HepG2 (cell line): ENCODE measurements around the gene ZNF786. TPM values are rescaled to one million over a fixed set of nuclear protein-coding genes. Genes with fewer than 3 reads are reported as not detected.
A peak's percentile ranks its signal among the peaks of the same experiment; 100 is the strongest.

Experiments used
- GABPA ChIP-seq, 2 experiments: IDR thresholded peaks; 2 replicates each; pipeline ENCODE4 v1.6.1; 2011 to 2016; ENCODE audit warnings: low read depth in 2 of 2, low read length in 1 of 2, missing biosample characterization in 1 of 2, missing genetic modification characterization in 1 of 2
- HDAC1 ChIP-seq: sonication (generic); formaldehyde crosslinking; IDR thresholded peaks from 2 replicates; pipeline ENCODE4 v1.5.1; 2020; ENCODE audit warnings: mild to moderate bottlenecking, missing genetic modification reagents
- HNF4G ChIP-seq, 2 experiments: sonication (generic) in 1 of 2; formaldehyde crosslinking in 1 of 2; IDR thresholded peaks; 2 replicates each; pipeline versions ENCODE4 v1.4.0 to v1.6.1; 2011 to 2020; ENCODE audit warnings: borderline replicate concordance in 2 of 2, low read depth in 2 of 2, mild to moderate bottlenecking in 2 of 2, low read length in 1 of 2, missing genetic modification reagents in 1 of 2, moderate library complexity in 1 of 2
- HOXA3 ChIP-seq: sonication (generic); formaldehyde crosslinking; IDR thresholded peaks from 2 replicates; pipeline ENCODE4 v1.5.0; 2020; ENCODE audit warnings: missing genetic modification reagents
- MTA1 ChIP-seq: sonication (generic); formaldehyde crosslinking; IDR thresholded peaks from 2 replicates; pipeline ENCODE4 v1.4.0; 2020; ENCODE audit warnings: missing genetic modification reagents, mild to moderate bottlenecking, borderline replicate concordance
- NR2F6 ChIP-seq, 2 experiments: IDR thresholded peaks; 2 replicates each; pipeline ENCODE4 v1.6.1; 2016; ENCODE audit warnings: antibody characterized with exemption in 1 of 2, mild to moderate bottlenecking in 1 of 2
- SCMH1 ChIP-seq: sonication (generic); formaldehyde crosslinking; IDR thresholded peaks from 2 replicates; pipeline ENCODE4 v1.9.0; 2021; ENCODE audit warnings: missing genetic modification reagents, mild to moderate bottlenecking, borderline replicate concordance
- TMF1 ChIP-seq: sonication (generic); formaldehyde crosslinking; IDR thresholded peaks from 2 replicates; pipeline ENCODE4 v1.8.1; 2022; ENCODE audit warnings: low read depth, missing genetic modification reagents
- ZNF121 ChIP-seq: sonication (generic); formaldehyde crosslinking; IDR thresholded peaks from 2 replicates; pipeline ENCODE4 v1.5.0; 2020; ENCODE audit warnings: mild to moderate bottlenecking, missing genetic modification reagents
- ZNF546 ChIP-seq: sonication (generic); formaldehyde crosslinking; conservative IDR thresholded peaks from 2 replicates; pipeline ENCODE4 v1.8.1; 2023; ENCODE audit warnings: mild to moderate bottlenecking, missing genetic modification reagents
- ZNF678 ChIP-seq: sonication (generic); formaldehyde crosslinking; IDR thresholded peaks from 2 replicates; pipeline ENCODE4 v1.4.0; 2020; ENCODE audit warnings: mild to moderate bottlenecking, missing genetic modification reagents
- ZNF850 ChIP-seq: sonication (generic); formaldehyde crosslinking; conservative IDR thresholded peaks from 2 replicates; pipeline ENCODE4 v1.9.0; 2021; ENCODE audit warnings: mild to moderate bottlenecking, missing genetic modification reagents
- polyA plus RNA-seq, 8 experiments: library from polyadenylated mRNA; depleted of rRNA in 3 of 8; stranded (reverse) in 7 of 8; unstranded in 1 of 8; fragments of >200 nt; fragmentation: Illumina TruSeq in 4 of 8; extraction: Trizol in 4 of 8; gene quantifications; 2 replicates each; pipeline versions ENCODE4 v1.2.1 to v1.2.3, GENCODE V29; 2011 to 2016; ENCODE audit warnings: low read depth in 4 of 8, missing spikeins in 1 of 8, mixed read lengths in 1 of 8; ENCODE audit not compliant: insufficient read depth in 1 of 8
- total RNA-seq, 5 experiments: library from RNA; depleted of rRNA; stranded (reverse); fragments of >200 nt; fragmentation: Illumina TruSeq; extraction: Trizol; gene quantifications; 2 replicates each; pipeline ENCODE4 v1.2.3, GENCODE V29; 2016; ENCODE audit warnings: low read depth in 1 of 5
- TF ChIP-seq, protein P1 (sequence below): sonication (generic); formaldehyde crosslinking; IDR thresholded peaks from 2 replicates; pipeline ENCODE4 v1.8.1; 2022; ENCODE audit warnings: low read depth, mild to moderate bottlenecking, missing genetic modification reagents
- TF ChIP-seq, protein P2 (sequence below): sonication (generic); formaldehyde crosslinking; IDR thresholded peaks from 2 replicates; pipeline ENCODE4 v1.5.0; 2020; ENCODE audit warnings: mild to moderate bottlenecking, missing genetic modification reagents, borderline replicate concordance
- TF ChIP-seq, protein P3 (sequence below): sonication (generic); formaldehyde crosslinking; IDR thresholded peaks from 2 replicates; pipeline ENCODE4 v1.4.0; 2020; ENCODE audit warnings: mild to moderate bottlenecking, missing genetic modification reagents, borderline replicate concordance

ZNF786 gene
- total and polyA plus RNA-seq, 2 of the 13 experiments (the other 11 are each of a cell fraction or from before 2014, with no cell fraction given), result 2.0 to 4.0 TPM

DNA sequence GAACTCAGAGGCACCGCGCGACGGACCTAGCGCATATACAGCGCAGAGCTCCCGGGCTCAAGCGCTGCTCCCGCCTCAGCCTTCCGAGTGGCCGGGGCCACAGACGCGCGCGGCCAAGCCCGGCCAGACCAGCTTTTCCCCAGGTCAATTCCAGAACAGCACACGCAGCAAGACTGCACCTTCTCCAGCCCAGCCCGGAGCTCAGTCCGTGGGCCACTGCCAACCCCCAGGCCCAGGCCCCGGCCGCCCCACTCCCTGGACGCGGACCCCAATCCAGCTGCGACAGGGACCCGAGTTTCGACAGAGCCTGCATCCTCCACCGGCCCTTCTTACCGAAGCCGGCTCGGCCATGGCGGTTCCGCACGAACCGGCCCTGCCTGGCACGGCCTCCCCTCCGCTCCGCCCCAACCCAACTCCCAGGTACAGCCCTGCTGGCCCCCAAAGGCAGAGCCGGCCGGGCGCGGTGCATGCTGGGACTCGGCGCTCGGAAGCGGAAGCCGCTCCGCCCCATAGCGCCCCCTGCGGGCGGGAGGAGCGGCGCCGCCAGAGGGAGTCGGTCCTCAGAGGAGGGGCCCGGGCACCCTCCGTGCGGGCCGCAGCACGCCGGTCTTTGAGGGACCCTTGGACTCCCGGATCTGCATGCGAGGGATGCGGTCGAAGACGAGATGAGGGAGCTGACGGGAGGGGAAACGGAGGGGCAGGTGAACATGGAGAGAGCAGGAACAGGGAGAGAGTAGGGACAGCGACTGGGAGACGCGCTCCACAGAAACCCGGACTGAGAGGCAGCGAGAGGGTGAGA, 35.5 kb upstream of the ZNF786 start, which contains the start of gene ZNF425 (continued):
- TF ChIP-seq, protein P1, sequence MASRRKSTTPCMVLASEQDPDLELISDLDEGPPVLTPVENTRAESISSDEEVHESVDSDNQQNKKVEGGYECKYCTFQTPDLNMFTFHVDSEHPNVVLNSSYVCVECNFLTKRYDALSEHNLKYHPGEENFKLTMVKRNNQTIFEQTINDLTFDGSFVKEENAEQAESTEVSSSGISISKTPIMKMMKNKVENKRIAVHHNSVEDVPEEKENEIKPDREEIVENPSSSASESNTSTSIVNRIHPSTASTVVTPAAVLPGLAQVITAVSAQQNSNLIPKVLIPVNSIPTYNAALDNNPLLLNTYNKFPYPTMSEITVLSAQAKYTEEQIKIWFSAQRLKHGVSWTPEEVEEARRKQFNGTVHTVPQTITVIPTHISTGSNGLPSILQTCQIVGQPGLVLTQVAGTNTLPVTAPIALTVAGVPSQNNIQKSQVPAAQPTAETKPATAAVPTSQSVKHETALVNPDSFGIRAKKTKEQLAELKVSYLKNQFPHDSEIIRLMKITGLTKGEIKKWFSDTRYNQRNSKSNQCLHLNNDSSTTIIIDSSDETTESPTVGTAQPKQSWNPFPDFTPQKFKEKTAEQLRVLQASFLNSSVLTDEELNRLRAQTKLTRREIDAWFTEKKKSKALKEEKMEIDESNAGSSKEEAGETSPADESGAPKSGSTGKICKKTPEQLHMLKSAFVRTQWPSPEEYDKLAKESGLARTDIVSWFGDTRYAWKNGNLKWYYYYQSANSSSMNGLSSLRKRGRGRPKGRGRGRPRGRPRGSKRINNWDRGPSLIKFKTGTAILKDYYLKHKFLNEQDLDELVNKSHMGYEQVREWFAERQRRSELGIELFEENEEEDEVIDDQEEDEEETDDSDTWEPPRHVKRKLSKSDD (CRISPR knock-in tag), result peak; percentile 69; the same call in 1 of the 2 replicates
- peak; percentile 96 for TF ChIP-seq HDAC1
- TF ChIP-seq, protein P2, sequence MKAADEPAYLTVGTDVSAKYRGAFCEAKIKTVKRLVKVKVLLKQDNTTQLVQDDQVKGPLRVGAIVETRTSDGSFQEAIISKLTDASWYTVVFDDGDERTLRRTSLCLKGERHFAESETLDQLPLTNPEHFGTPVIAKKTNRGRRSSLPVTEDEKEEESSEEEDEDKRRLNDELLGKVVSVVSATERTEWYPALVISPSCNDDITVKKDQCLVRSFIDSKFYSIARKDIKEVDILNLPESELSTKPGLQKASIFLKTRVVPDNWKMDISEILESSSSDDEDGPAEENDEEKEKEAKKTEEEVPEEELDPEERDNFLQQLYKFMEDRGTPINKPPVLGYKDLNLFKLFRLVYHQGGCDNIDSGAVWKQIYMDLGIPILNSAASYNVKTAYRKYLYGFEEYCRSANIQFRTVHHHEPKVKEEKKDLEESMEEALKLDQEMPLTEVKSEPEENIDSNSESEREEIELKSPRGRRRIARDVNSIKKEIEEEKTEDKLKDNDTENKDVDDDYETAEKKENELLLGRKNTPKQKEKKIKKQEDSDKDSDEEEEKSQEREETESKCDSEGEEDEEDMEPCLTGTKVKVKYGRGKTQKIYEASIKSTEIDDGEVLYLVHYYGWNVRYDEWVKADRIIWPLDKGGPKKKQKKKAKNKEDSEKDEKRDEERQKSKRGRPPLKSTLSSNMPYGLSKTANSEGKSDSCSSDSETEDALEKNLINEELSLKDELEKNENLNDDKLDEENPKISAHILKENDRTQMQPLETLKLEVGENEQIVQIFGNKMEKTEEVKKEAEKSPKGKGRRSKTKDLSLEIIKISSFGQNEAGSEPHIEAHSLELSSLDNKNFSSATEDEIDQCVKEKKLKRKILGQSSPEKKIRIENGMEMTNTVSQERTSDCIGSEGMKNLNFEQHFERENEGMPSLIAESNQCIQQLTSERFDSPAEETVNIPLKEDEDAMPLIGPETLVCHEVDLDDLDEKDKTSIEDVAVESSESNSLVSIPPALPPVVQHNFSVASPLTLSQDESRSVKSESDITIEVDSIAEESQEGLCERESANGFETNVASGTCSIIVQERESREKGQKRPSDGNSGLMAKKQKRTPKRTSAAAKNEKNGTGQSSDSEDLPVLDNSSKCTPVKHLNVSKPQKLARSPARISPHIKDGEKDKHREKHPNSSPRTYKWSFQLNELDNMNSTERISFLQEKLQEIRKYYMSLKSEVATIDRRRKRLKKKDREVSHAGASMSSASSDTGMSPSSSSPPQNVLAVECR, result peak; percentile 97
- TF ChIP-seq ZNF850, result peak; percentile 28; the same call in 1 of the 2 replicates
- peak; percentile 67; the same call in 1 of the 2 replicates for TF ChIP-seq ZNF121 (CRISPR knock-in tag)
- peak; percentile 42; the same call in 1 of the 2 replicates for TF ChIP-seq MTA1 (CRISPR knock-in tag)
- peak; percentile 77 for TF ChIP-seq GABPA (IDR thresholded peaks at IDR 0.05; ENCODE audit: low read depth, low read length)
- peak; percentile 84 for TF ChIP-seq GABPA (CRISPR knock-in tag; IDR thresholded peaks at IDR 0.05; ENCODE audit: low read depth)
- TF ChIP-seq HOXA3 (CRISPR knock-in tag), result peak; percentile 86
- peak; percentile 69; the same call in 1 of the 2 replicates for TF ChIP-seq ZNF678 (CRISPR knock-in tag)
- TF ChIP-seq NR2F6 (IDR thresholded peaks at IDR 0.05), result no peak
- peak; percentile 40; the same call in 1 of the 2 replicates for TF ChIP-seq NR2F6 (CRISPR knock-in tag; IDR thresholded peaks at IDR 0.05)
- peak; percentile 64; the same call in 1 of the 2 replicates for TF ChIP-seq HNF4G (IDR thresholded peaks at IDR 0.05; ENCODE audit: borderline replicate concordance, low read depth, low read length)
- TF ChIP-seq HNF4G (CRISPR knock-in tag; IDR thresholded peaks at IDR 0.05; ENCODE audit: borderline replicate concordance, low read depth), result peak; percentile 72
- TF ChIP-seq TMF1, result no peak
- TF ChIP-seq, protein P3, sequence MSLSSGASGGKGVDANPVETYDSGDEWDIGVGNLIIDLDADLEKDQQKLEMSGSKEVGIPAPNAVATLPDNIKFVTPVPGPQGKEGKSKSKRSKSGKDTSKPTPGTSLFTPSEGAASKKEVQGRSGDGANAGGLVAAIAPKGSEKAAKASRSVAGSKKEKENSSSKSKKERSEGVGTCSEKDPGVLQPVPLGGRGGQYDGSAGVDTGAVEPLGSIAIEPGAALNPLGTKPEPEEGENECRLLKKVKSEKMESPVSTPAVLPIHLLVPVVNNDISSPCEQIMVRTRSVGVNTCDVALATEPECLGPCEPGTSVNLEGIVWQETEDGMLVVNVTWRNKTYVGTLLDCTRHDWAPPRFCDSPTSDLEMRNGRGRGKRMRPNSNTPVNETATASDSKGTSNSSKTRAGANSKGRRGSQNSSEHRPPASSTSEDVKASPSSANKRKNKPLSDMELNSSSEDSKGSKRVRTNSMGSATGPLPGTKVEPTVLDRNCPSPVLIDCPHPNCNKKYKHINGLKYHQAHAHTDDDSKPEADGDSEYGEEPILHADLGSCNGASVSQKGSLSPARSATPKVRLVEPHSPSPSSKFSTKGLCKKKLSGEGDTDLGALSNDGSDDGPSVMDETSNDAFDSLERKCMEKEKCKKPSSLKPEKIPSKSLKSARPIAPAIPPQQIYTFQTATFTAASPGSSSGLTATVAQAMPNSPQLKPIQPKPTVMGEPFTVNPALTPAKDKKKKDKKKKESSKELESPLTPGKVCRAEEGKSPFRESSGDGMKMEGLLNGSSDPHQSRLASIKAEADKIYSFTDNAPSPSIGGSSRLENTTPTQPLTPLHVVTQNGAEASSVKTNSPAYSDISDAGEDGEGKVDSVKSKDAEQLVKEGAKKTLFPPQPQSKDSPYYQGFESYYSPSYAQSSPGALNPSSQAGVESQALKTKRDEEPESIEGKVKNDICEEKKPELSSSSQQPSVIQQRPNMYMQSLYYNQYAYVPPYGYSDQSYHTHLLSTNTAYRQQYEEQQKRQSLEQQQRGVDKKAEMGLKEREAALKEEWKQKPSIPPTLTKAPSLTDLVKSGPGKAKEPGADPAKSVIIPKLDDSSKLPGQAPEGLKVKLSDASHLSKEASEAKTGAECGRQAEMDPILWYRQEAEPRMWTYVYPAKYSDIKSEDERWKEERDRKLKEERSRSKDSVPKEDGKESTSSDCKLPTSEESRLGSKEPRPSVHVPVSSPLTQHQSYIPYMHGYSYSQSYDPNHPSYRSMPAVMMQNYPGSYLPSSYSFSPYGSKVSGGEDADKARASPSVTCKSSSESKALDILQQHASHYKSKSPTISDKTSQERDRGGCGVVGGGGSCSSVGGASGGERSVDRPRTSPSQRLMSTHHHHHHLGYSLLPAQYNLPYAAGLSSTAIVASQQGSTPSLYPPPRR (CRISPR knock-in tag), result no peak; the same call in 1 of the 2 replicates
- TF ChIP-seq SCMH1, result no peak
- TF ChIP-seq ZNF546, result 0 out of 2 replicates have a peak, but pooled peaks have one; percentile 59
